ENCODE results near the gene ASB10.

GRCh38 chr7:151233804-151234203 lies 46.8 kb upstream of the ASB10 start:
- TF ChIP-seq CTCF (IDR thresholded peaks at IDR 0.05) (no peak), EZH2 (IDR thresholded peaks at IDR 0.05; ENCODE audit: borderline replicate concordance, insufficient read depth, low read depth, low read length, poor library complexity, severe bottlenecking) (no peak)
